AG20443 (cell line): ENCODE measurements around the gene SPAG4.
A peak's percentile ranks its signal among the peaks of the same experiment; 100 is the strongest.

Source experiments
- DNase-seq: peaks from one replicate; pipeline ENCODE4 v3.0.0; 2012; ENCODE audit warnings: low spot score, mixed read lengths

The SPAG4 gene

DNA sequence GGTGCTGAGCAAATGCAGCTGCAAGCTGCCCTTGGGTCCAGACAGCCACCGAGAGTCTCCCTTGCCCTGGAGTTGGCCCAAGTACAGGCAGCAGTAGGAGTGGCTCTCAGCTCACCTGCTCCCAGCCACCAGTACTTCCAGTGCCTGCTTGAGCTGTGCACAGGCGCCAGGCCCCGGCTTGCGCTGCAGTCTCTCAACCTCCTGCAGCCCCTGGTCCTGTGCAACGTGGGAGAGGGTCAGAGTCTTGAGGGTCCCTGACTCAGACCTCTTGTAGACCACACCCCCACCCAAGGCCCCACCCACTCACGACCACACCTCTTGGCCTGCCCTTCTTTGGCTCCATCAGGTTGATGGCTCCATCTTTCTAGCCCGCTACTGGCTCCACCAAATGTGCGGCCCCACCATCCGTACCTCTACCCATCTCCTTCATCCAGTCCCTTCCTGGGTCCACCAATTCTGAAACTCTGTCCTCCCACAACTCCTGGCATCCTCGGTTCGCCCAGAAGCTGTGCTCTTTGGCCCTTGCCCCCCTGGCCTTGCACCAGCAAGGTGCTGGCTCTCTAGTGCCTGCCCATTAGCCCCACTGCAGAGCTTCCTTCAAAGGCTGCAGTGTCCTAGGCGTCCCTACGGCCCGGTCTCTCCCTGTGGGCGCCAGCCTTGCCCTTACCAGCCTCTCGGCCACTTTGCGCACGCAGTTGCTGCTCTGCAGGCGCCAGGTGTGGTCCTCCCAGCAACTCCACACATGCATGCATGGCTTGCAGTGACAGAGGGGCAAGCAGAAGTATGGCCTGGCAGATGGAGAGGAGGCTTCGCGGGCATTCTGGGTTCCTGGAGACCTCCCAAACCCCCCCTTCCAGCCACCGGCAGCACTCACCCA lies 16.5 kb upstream of the SPAG4 start:
- DNase-seq = no peak

DNA sequence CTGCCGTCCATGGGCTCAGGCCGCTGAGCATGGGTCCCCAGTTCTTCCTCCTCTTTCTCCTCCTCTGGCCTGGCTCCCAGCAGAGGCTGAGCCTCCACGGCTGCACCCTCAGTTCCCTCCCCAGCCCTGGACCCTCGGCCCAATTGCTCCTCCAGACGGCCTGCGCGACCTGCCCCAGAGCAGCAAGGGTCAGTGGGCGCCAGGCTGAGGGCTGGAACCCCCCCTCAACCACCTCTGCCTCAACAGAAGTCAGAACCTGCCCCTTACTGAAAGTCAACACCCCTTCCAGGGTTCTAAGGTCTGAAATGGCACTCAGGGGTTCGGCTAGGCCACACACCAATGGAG lies 15.9 kb upstream of the SPAG4 start:
- DNase-seq = no peak

DNA sequence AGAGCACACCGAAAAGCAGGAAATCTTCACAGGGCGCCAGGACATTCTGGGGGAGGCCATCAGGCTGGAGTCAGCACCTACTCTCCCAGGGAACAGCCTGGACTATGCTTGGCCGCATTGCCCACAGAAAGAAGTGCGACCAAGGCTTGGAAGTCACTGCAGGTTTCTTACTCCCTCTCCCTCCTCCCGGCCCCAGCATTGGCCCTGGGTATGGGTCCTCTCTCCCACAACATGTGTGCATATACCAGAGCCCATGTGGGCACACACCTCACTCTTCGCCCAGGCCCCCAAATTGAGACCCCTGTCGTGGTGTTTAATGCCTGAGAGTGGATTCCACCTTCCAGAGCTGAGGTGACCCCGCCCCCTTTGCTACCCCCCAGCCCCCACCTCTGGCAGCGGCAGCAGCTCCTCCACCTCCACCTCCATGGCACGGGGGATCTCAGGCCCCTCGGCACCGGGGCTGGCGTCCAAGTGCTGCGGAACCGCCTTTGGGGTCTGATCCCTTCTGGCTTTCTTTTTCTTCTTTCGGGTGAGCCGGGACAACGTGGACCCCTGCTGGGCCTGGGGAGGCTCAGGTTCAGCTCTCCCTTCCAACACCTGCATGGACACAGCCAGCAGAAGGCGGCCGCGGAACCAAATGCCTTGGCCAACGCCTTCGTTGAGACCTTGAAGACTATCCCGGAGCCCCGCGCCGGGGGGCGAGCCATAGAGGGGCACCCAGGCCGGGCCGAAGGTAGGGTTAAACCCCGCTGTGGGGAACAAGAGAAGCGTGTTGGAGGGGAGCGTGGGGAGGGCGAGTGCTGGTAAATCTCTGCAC lies 15.2 kb upstream of the SPAG4 start:
- no peak for DNase-seq

DNA sequence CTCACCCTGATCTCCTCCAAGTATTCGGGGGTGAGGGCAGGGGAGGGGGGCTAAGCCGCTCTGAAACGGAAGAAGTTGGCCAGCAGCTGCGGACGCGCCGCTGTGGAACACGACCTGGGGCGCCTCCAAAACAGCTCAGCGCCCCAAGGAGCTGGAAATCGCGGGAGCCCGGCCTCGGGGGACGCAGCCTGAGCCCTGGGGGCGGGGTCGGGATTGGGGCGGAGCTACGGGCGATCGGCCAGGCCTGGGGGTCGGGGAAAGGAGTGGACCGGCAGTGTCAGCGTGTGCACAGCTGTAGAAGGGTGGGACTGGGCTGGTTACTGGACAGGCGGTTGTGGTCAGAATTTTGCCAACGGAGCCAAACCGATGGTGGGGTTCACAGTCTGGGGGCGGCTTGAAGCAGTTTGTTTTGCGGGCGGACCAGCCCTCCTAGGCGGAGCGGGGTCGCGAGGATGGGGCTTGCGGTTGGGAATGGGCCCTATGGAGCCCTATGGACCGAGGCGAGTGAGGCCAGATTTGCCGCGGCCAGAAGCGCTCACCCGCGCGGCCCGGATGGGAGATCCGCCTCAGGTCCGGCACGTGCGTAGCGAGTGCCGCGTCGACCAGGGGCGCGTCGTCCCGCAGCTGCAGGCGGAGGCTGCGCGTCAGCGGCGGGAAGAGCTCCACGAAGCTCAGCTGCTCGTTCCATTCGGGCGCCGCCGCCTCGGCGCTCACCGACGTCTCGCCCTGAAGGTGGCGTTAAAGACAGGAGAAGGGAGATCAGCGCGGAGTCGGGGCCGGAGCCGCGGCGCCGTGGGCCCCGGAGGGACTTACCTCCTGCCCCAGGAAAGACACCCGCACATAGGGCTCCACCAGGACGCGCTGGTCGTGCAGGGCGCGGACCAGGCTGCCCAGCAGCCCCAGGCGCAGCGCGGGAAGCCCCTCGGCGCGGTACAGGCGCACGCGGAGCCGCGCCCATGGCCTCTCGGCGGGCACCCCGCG lies 14.3 kb upstream of the SPAG4 start:
- DNase-seq = peak; percentile 86

DNA sequence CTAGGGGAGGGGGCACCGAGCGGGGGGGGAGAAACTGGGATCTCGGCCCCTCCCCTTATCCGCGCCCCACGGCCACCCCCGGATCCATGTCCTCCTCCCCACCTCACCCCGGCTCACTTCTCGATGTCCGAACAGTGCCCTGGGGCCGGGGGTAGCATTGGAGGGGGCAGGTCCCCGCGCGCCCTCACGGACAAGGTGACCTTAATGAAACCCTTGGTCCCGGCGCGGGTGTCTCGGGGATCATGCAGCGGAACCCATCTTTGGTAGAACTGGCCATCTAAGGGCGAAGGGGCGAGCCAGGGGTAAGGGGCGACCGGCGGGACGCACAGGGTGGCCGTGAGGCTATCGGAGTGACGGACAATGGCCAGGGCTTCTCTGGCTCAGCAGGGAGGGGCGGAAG lies 13.6 kb upstream of the SPAG4 start:
- no peak for DNase-seq

DNA sequence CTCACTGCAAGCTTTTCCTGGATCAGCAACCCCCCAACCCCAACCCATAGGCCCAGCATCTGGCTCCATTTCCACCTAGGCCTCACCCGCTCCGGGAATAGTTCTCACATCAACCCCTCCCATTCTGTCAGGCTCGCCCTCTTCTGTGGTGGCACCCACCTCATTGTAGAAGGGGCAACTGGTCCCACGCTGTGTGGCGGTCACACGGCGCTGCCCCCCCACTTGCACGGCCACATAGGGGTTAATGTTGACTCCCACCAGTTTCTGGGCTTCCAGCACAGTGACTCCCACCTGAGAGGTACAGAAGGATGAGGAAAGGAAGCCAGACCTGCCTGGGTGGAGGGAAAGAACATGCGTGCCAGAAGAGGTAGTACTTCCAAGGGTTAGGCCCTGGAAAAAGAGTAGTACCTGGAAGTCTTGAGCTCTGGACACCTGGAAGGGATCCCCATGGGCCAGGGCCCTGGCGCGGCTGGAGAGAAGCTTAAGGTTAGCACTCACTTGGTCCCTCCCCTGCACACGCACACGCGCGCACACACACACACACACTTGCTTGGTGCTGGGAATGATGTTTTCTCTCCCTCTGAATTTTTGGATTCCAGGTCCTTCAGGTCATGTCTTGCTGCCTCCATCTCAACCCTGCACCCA lies 12.7 kb upstream of the SPAG4 start:
- DNase-seq = no peak

DNA sequence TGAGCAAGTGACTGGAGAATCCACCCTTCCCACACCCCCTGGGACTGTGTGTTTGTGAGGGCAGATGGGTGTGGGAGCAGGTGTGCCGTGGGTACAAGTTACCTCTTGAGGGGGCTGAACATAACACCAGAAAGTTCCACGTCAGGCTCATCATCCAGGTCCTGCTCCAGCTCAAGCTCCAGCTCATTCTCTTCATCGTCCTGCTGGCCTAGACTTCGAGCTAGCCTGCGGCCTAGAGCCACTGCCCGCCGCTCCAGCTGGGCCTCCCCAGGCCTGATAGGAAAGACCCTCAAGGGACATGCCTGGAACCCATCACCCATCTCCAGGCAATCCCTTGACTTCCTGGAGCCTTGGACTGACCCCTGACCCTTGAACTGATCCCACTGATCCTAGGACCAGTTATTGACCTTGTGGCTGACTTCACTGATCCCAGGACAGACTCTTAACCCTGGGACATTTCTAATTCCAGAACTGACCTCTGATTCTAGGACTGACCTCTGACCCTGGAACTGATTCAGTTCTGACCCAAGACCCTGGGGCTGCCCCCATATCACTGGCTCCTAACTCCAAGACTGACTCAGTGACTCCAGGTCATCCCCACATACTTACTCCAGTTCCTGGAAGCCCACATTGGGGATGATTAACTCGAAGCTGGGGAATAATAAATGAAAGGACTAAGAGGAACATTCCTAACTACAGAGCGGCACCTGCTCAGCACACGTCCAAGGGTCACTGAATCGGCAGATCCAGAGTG lies 11.8 kb upstream of the SPAG4 start:
- no peak for DNase-seq

DNA sequence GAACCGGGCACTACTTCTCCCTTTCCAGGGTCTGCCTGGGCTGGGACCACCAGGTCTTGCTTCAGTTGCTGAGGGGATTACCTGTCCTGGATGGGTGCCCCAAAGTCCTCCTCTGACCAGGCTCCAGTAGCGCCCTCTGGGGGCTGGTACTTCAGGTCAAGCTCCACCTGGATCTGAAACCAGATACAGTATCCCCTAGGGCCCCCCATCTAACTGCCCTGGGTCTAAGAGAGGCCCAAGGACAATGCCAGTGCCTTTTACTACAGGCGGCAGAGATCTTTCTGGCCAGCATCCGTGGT lies 11.2 kb upstream of the SPAG4 start:
- DNase-seq = no peak

DNA sequence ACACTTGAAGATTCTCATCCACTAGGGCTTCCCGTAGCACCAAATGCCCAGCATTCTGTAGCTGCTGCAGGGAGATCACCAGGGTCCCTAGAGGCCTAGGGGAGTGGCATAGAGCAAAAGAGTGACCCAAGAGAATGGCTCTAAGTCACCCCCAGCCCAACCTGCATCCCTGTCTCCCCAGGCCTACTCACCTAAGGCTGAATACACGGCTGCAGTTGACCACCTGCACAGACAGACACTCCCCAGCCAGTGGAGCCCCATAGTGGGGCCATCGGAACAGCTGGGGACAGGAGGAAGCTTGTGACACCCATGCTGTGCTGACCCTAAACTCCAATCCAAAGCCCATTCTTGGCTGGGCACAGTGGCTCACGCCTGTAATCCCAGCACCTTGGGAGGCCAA lies 9.5 kb upstream of the SPAG4 start:
- no peak for DNase-seq

DNA sequence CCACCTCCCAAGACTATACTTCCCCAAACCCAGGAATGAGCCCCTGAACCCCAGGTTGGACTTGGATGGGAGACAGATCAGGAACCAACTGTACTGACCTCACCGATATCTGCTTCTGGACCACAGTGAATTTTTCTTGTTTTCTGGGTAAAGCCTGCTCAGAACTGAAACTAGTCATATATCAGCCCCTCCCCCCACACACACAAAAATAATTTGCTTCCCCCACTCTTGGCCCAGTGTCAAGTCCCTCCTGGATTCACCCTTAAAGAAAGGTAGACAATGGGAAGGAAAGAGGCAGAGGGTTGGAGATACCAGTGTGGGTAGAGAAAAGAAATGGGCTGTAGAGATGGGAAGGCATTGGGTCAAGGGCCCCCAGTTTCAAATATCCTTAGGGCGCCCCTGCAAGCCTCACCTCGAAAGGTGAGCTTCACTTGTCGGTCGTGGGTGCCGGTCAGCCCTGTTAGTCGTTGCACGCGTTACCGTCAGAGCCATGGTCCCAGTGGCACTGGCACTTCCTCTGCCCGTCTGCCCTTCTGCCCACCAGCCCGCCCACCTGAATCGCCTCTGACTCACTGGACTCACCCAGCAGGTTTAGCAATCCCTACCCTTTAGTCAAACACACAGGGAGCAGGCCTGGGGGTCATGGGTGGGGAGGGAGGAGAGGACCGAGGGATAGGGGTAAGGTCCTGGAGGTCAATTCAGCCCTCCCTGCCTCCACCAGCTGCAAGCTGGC lies 8.5 kb upstream of the SPAG4 start:
- DNase-seq = no peak

DNA sequence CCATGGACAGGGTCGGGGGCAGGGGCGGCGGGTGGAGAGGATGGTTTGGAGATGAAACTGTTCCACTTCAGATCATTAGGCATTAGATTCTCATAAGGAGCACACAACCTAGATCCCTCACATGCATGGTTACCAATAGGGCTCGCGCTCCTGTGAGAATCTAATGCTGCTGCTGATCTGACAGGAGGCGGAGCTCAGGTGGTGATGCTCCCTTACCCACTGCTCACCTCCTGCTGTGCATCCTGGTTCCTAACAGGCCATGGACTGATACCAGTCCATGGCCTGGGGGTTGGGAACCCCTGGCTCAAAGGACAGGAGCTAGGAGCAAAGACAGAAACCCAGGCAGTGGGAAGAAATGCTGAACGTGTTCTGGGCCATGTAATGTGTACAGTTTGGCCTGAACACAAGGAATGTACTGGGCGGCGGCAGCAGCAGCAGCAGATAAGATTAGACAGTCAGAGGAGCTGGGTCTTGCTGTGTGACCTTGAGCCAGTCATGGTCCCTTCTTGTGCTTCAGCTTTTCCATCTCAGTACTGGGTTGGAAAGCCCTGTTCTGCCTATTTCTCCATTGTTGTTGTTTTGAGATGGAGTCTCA lies 4.7 kb upstream of the SPAG4 start:
- DNase-seq = no peak

DNA sequence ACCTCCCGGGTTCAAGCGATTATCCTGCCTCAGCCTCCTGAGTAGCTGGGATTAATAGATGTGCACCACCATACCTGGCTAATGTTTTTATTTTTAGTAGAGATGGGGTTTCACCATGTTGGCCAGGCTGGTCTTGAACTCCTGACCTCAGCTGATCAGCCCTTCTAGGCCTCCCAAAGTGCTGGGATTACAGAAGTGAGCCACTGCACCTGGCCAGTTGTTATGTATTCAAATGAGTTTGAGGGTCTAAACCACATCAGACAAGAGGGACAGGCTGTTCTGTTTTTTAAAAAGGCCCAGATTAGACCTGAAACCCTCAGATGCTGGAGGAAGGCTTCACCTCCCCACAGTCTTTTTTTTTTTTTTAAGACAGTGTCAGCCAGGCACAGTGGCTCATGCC lies 4.1 kb upstream of the SPAG4 start:
- no peak for DNase-seq

DNA sequence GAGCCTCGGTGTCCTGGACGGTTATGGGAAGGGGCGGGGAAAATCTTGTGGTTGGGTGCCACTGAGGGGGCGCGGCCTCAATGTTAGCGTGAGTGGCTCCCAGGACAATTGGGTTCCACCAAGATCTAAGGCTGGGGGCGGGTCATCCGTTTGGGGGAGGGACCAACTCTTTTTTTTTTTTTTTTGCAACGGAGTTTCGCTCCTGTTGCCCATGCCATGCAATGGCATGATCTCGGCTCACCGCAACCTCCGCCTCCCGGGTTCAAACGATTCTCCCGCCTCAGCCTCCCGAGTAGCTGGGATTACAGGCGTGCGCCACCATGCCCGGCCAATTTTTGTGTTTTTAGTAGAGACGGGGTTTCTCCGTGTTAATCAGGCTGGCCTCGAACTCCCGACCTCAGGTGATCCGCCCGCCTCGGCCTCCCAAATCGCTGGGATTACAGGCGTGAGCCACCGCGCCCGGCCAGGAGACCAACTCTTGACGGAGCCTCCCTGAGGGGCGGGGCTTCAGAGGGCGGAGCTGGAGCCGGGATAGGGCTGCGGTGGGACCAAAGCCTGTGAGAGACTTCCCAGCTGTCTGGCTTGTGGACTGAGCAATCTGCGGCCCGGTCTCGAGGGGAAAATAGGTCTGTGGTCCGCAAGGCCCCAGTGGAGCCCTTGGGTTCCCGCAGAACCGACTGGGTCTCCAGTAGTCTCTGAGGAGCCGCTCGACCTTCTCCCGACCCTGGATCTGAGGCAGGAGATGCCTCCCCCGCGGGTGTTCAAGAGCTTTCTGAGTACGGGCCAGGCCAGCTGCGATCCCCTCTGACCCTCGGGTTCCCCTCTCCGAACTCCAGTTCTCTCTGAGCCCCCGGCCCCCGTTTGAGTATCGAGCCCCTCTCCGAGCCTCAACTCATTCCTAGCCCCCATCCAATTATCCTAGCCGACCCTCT lies 1.1 kb downstream of the SPAG4 start:
- peak; percentile 90 for DNase-seq

DNA sequence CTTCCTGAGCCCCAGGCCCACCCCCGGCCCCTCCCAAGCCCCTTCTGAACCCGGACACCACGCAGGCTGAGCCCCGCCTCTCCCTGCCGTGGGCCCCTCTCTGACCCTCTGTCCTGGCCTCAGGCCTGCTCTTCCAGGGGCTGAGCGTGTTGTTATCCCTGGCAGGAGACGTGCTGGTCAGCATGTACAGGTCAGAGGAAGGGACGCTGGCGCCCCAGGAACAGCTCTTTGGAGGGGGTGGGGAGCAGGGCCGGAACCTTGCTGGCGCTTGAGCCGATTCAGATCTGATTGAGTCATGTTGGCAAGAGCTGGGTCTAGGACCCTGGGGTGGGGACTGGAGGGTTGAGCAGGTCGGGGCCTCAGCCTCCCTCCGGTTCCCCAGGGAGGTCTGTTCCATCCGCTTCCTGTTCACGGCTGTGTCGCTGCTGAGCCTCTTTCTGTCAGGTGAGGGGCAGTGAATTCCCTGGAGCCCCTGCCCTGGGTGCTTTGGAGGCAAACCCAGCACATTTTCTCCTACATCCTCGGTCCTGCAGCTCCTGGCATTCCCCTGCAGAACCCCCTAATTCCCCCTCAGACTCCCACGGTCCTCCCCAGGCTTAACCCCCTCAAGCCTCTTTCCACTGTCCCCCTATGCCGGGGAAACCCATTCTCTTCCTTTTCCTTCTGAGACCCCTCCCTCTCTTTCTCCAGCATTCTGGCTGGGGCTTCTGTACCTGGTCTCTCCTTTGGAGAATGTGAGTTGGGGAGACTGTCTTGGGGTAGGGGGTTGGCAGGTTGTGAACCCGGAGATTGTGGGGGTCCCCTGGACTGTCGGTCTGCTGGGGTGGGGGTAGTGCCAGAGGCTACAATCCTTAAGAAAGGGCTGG lies 2.0 kb downstream of the SPAG4 start:
- DNase-seq = peak; percentile 45

DNA sequence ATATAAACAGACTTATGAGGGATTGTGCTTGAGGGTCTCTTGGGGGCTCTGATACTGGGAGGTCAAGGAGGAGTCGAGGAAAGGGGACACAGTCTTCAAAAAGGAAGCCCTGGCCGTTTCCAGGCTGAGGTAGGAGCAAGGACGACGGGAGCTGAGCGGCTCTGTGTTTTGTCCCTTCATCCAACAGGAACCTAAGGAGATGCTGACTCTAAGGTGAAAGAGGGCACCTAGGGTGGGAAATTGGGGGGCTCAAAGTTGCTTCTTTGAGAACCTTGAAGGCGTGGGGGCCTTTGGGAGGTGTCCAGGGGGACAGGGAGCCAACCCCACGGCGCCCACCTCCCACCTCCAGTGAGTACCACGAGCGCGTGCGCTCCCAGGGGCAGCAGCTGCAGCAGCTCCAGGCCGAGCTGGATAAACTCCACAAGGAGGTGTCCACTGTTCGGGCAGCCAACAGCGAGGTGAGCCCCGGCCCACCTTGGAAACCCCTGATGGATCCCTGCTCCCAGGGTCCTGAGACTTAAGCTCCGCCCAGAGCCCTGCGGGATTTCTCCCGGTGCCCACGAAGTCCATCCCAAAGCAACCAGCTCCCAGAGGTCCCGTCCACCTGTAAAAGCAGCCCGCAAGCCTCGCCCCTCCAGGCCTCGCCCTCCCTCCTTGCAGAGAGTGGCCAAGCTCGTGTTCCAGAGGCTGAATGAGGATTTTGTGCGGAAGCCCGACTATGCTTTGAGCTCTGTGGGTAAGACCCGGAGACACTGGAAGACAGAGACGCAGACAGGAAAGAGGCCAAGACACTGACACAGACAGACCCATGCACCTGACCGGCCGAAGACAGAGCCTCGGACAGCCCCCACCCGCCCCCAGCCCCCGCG lies 2.9 kb downstream of the SPAG4 start:
- peak; percentile 26 for DNase-seq

DNA sequence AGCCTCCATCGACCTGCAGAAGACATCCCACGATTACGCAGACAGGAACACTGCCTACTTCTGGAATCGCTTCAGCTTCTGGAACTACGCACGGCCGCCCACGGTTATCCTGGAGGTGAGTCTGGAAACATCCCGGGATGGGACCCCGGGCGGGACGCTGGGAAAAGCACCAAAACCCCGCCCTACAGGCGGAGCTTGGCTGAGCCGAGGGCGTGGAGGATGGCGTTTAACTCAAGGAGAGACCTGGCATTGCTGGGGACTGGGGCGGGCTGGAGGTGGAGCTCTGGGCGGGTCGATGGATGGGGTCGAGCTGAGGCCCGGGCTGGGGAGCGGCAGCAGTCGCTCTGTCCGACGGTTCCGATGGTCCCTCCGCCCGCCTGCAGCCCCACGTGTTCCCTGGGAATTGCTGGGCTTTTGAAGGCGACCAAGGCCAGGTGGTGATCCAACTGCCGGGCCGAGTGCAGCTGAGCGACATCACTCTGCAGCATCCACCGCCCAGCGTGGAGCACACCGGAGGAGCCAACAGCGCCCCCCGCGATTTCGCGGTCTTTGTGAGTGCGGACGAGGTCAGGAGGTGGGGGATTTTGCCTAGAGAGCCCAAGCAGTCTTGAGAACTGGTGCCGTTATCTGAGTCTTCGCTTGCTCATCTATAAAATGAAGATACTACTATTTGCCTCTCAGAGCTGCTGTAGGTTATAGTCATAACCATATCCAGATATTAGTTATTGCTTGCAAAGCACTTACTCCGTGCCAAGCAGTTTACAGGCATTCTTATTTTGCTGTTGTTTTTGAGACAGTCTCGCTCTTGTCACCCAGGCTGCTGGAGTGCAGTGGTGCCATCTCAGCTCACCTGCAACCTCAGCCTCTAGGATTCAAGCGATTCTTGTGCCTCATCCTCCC lies 3.8 kb downstream of the SPAG4 start:
- peak; percentile 83 for DNase-seq
